HG02840 (cell line): ENCODE data around the gene LSAMP.
"Not testable (repeated sequence)": the region's sequence is repeated elsewhere in the genome, so short reads cannot be mapped to it uniquely, and the experiment has no call there.

Source experiments
- ATAC-seq: cut with Tn5 transposase; IDR thresholded peaks from one replicate; pipeline ENCODE4 v1.9.1; 2021; ENCODE audit warnings: mild to moderate bottlenecking, moderate library complexity, moderate number of reproducible peaks; ENCODE audit not compliant: unreplicated experiment, low FRiP score

LSAMP gene

DNA sequence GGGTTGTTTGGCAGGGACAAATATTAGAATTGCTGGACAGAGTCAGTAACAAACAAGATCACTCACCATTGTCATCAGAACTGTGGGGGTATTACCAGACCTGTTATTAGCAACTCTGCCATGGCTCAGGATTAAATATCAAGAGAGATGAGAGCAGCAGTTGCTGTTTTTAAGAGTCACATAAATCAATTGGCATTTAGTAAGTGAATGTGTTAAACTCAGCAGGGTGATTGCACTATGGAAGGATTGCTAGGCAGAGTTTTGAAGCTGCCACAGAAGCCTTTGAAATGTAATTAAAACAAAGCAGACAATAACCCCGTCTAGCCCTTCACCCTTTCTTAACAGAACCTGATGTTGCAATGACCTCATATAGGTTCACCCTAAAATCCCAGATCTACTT lies 583.2 kb downstream of the LSAMP start:
- no peak for ATAC-seq

DNA sequence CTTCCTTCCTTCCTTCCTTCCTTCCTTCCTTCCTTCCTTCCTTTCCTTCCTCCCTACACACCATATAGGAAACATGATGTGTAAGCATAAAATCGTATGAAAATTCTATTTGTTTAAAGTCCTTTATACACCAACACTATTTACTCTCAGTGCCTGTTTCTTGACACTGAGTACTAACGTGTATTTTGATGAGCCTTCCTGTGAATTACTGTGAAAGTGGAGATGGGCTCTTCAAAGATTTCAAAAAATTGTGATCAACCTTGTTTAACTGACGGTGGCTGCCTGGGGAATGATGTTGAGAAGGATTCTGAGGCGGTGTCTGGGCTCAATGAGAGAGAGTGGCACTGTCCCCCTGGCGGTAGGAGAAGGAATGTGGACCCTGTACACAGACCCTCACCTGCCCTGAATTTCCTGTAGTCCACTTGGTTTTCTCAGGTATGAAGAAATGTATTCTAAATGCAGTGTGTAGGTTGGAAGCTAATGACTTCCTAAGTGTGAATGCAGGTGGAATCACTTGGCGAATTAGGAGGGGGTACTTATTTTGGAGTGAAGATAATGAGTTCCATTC lies 584.0 kb downstream of the LSAMP start:
- ATAC-seq, result no peak

DNA sequence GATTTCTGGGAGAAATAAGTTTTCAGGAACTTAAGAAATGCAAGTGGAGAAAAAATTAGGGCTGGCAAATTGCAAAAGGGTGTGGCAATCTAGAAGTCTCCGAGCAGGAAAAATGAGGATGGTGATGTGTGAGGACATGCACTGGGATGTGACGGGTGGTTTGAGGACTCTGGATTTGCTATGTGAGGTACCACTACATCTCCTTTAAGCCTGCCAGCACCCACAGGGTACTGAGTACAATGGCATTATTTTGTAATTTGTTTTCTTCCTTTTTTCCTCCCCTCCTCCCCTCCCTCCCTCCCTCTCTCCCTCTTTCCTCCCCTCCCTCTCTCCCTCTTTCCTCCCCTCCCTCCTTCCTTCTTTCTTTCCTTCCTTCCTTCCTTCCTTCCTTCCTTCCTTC lies 584.5 kb downstream of the LSAMP start:
- ATAC-seq, result no peak

DNA sequence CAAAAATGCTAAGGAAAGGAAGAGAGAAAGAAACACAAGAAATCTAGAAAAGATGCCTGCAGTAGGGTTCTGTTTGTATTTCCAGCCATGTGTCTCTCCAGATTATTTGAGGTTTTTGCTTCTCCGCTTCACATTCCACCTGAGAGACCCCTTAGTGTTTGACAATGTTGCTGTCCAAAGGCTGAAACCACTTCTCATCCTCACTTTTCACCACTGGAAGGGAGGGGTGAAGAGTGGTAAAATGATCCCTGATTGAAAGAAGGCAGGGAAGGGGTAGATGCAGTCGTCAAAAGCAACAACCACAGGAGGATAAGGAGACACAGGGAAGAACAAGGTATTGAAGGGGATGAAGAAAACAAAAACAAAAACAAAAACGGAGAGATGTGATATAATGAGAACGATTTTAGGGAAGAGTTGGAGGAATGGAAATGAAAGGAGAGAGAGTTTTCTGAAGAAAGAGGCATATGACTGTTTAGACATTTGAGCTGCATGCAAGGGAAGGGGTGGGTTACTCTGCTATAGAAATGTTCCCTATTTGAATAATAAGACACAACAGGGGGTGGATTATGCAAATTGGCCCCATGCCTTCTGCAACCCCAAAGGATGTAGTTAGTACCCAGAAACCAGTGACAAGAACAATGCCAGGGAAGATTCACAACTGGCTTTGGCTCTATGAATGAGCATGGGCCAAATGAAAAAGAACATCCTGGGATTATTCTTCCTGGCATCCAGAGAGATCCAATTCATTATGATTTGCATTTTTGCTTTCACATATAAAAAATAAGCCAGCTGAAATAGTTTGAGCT lies 586.1 kb downstream of the LSAMP start:
- no peak for ATAC-seq

DNA sequence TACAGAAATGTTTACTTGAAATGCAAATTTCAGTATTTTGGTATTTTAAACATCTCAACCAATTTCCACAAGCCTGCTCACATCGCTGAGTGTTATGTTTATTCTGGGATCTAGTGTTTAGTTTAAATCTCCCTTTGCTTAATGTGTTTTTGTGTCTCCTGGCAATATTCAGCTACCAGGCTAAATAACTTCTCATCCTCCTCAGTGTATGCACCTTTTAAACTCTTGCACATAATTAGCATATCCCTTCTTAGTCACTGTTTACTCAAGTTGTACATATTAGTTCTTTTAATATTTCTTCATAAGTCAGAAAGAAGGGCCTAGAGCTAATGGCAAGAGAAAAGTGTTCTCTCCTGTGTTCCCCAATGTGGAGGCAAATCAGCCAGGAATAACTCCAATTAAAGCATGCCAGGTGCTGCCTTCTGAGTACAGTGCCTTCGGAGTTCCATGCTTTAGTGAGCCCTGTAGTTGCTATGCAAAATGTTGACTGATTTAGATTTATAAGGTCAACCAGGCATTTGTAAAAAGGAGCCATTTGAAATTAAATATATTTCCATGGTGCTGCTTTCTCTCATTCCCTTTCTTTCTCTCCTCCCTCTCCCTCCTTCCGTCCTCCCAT lies 587.7 kb downstream of the LSAMP start:
- no peak for ATAC-seq

DNA sequence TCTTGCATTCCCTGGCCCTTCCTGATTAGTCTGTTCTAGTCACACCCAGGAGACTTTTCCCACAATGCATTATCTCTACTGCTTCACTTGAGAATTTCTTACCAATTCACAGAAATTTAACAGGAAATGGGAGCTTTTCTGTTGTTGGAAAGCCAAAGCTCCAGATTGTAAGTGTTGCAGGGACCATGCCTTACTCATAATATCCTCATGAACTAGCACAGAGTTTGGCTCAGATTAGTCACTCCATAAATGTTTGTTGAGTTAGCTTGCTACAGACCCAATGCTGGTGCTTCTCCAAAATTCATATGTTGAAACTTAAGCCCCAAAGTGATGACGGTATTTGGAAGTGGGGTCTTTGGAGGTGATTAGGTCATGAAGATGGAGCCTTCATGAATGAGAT lies 589.4 kb downstream of the LSAMP start:
- ATAC-seq, result no peak

DNA sequence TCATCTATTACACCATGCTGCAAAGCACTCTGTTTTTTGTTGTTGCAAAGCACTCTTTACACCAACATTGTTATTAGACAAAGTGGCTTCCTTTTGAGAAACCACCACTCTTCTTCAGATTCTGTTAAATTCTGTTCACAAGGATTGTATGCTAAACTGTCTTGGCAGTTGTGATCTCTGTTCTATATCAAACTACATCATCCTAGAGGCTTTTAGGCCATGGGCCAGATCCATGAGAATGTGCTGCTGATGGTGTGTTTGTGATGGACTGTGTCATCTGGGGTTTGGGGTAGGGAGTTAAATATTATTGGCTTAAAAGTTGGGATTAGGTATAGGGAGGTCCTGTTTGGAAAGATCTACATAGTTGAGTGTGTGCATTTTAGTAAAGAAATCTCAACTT lies 592.2 kb downstream of the LSAMP start:
- no peak for ATAC-seq

DNA sequence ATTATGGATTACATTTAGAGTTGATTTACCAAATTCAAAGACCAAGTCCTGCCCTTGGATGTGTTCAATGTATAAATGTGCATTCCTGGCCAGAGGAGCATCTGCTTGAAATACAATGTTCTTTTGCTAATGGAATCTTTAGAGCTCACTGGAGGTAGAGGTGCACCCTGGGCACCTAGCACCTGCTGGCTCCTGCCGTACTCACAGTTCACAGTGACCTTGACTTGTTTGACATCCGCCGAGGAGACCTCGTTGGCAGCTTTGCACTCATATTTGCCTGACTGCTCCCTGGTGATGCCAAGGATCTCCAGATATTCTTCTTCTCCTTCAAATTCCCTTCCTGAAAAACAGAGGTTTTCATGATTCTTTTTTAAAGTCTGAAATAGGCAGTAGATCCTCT lies 593.0 kb downstream of the LSAMP start:
- no peak for ATAC-seq

DNA sequence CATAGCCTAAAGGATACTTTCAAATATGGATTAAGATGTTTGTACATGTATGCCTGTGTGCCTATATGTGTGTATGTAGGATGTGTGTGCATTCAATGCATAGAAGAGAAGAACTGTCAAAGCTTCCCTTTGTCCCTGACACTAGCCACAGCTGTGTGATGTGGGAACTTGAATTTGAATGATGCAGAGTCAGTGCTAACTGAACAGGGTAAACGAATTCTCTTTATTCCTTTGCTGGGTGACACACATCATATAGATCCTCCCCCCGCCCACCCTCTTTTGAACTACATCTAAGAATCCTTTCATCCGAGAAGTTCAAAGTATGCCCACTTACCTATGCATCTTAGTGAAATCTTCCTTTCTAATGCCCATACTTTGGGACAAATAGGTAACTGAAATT lies 593.7 kb downstream of the LSAMP start:
- no peak for ATAC-seq

DNA sequence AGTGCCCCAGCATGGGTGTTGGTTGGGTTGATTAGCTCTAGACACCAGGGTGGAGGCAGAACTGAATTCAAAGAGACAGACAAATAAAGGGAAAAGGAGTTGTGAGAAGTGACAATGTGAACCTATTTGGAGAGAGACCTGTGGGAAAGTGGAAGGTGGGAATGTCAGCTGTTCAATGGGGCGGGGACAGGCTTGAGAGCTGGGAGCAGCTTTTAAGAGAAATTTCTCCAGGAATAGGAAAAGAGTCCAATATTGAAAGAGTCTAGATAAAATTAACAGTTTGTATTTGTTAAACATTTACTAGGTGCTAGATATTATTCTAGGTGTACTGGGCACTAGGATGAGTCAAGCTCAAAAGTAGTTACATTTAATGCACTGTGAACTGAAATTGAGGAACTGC lies 596.6 kb downstream of the LSAMP start:
- no peak for ATAC-seq

DNA sequence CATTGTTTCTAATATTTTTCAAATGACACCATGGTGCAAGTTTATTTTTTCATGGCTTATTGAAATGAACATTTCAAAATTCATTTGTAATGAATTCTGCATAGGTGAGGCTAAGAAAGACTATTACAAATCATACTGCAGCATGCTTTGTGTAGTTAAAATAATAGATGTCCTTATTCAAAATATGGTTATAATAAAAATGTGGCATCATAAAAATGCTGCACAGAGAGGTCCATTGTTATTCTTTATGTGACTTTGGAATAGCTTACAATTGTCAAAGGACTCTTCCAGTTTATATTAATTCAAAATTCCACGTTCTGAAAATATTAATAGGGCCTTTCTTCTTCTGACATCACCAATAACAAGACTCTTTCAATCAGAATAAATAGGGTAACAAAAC lies 599.3 kb downstream of the LSAMP start:
- ATAC-seq, result no peak

DNA sequence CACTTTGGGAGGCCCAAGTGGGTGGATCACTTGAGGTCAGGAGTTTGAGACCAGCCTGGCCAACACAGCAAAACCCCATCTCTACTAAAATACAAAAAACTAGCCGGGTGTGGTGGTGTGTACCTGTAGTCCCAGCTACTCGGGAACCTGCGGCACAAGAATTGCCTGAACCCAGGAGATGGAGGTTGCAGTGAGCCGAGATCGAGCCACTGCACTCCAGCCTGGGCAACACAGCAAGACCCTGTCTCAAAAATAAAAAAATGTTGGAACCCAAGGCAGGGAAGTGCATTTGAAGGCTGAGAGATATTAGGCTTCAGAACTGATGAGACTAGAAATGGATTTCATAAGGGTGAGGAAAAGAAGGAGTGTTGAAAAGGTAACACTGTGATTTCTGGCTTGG lies 600.6 kb downstream of the LSAMP start:
- ATAC-seq, result not testable (repeated sequence)

DNA sequence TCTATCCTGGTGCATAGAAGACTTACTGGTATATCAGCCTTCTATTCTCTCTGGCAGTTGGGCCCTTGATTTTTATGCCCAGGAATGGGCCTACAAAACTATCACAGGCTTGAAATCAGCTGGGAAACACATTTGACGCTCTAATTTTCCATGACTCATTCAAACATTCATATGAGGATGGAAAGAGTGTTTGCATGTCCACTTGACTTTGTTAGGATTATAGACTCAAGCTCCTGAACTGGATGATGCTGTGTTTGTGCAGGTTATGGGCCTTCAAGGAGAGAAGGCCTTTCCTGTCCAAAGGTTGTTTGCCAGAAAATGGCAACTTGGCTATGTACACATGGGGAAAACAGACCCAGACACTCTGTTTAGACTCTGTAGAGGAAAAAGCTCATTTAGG lies 602.1 kb downstream of the LSAMP start:
- no peak for ATAC-seq

DNA sequence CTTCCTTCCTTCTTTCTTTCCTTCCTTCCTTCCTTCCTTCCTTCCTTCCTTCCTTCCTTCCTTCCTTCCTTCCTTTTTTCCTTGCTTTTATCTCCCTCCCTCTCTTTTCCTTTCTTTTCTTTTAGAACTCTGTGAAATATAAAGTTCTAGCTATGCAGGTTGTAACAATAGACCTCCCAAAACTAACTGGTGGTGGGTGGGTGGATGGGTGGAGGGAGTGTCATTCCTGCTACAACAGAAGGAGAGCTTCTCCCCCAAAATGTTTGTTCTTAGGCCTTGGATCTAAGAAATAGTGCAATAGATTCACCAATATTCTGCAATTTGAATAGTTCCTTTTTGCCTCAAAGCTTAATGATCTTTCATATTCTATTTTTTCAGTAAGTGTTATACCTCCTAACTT lies 606.0 kb downstream of the LSAMP start:
- no peak for ATAC-seq

DNA sequence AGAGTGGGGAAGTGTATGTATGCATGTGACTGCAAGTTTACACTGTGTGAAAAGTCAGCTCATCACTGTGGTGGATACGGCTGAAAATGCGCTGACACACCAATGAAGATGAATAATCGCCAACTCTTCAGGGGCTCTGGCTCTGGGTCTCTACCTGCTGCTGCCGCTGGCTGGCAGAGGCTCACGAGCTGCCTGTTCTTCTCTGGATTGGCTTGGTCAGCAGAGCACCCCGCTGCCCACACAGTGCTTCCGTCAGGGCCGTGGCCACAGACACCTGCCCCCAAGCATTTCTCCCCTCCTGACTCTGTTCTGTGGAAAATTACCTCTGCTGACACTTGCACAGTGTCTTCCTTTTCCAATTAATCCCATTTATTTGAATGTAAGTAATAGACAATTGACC lies 606.5 kb downstream of the LSAMP start:
- no peak for ATAC-seq

DNA sequence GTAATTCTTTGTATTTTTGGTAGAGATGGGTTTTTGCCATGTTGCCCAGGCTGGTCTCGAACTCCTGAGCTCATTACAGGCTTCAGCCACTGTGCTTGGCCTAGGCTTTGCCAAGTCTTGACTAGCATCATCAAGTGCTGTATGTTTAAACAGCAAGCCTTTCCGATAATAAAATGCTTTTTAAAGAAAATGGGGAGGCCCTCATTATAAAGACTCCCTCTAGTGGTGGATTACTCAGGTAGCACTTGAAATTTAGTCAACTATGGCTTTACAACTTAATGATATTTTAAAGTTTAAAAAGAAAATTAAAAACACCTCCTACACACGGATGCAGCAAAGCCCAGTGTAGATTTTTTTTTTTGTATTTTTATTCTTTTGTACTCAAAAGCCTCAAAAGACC lies 608.3 kb downstream of the LSAMP start:
- ATAC-seq, result no peak

DNA sequence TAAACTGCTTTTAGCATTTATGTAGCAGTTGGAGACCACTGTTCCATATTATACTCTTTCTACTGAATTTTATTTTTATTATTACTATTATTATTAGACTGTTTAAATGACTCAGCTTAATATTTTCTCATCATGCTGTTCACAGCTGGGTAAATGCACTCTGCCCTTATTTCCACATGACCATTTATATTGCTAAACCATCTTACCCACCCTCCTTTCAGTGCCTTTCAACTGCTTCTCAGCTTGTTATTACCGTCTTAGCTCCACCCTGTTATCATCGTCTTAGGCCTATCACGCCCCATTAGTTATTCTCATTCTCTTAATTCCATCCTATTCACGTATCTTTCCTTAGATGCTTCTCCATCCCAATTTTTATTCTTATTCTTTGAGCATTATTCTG lies 609.3 kb downstream of the LSAMP start:
- no peak for ATAC-seq

DNA sequence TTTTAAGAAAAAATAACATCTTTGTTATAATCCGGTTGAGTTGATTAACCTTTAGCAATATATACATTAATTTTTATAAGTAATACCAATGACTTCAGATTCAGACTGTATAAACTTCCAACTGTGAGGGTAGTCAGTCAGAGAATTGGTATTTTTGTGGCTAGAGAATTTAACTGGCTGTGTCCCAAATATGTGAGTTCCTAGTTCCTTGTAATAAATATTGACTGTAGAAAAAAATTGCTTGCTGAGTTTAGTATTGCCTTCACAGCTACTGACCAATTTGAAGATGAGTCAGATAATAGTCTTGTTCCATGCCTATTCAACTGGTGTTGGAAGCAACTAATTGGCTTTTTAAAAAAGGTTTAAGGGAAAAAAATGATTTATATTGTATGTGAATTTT lies 611.2 kb downstream of the LSAMP start:
- ATAC-seq, result no peak

DNA sequence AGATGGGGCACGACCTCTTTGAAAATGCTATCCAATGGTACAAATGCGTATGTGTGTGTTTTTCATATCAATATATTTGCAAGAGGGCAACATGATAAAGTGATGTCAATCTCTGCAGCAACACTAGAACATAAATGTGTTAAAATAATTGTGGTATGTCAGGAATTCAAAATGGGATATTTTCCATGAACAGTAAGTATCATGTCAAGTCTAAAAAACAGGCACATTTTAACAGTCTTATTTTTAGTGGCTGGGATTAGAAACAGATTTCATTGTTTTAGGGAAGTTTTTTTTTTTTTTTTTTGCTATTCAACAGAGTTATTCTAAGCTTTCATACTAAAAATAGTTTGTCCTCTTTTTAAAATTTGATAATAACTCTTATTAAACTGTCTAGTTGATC lies 612.2 kb downstream of the LSAMP start:
- no peak for ATAC-seq

DNA sequence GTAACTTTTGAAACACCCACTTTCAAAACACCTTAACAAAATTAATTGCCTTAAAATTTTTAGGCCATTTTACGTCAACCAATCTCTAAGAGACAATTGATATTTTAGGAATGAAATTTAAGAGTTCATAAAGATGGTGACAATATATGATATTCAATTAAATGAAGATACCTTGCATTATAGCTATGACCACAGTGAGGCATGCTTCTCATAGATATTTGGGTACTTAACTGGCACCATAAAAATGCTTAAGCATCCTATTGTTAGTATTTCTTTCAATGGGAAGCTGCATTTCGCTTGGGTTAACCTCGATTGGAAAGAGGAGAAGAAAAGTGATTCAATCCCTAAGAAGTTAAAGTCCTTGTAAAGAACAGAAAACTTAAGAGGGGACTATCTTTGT lies 613.0 kb downstream of the LSAMP start:
- no peak for ATAC-seq

DNA sequence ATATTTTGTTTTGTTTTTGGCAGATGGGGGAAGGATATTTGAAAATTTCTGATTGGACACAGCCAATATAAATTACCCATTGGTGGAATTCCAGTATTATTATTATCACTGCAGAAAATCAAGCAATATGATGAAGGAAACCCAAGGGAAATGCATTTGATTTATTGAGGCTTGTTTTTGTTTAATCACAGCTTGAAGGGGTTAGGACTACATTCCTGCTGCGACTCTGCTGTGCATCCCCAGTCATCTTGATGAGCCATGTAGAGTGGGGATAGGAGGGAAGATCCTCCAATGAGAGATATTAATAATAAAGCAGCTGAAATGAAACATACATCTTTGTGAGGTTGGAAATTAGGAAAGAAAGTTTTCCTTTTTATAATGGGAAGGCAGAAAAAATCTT lies 613.4 kb downstream of the LSAMP start:
- no peak for ATAC-seq

DNA sequence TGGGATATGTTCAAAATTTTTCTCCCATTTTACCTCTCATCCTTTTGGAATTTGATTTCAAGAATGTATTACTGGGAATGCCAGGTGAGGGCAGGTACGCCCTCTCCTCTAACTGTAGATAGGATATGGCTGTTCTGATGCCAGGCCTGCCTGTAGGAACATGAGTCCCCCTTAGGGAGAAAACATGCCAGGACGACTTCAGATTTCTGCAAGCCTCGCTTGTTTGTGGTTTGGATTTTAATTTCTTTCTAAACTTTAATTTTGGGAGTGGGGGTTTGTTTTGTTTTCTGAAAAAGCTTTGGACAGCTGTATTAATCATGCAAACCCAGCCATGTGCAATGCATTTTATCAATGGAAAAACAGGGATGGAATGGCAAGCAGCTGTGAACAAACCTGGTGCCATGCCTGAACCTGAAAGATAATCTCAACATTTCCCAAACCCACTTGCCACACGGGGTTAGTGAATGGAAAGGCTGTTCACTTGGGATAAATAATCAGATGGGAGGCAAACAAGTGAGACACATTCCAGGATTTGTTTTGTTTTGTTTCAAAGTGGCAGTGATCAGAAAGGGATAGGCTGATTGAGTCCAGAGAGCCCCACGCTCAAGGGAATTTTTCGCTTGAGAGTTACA lies 614.4 kb downstream of the LSAMP start:
- no peak for ATAC-seq
